Activated CD8-positive, alpha-beta T cell treated with anti-CD3 and anti-CD28 coated beads for 36 hours (primary cell): Measurements from ENCODE around the gene SDF2. TPM values are rescaled to one million over a fixed set of nuclear protein-coding genes. Genes with fewer than 3 reads are reported as not detected.

Source experiments
- ATAC-seq: fragments of 200-7000 bp; cut with Tn5 transposase; one replicate; pipeline ENCODE4 v1.10.0; 2021; ENCODE audit warnings: mild to moderate bottlenecking, moderate library complexity
- CTCF ChIA-PET: fragments of 350-600 bp; sonication (Branson Sonifier 250); formaldehyde crosslinking; loops from one replicate; lab custom pipeline; 2021; ENCODE audit warnings: antibody characterized with exemption; lab: Charles Lee
- POLR2A ChIA-PET: fragments of 350-600 bp; sonication (Branson Sonifier 250); formaldehyde crosslinking; loops from one replicate; lab custom pipeline; 2021; ENCODE audit warnings: antibody characterized with exemption; lab: Charles Lee
- DNase-seq: peaks from one replicate; pipeline ENCODE4 v3.0.0-alpha.2; 2020
- H3K27ac Mint-ChIP-seq: one replicate; pipeline ENCODE4 v1.8.0; 2021; ENCODE audit warnings: mild to moderate bottlenecking, mixed read lengths
- H3K27me3 Mint-ChIP-seq: one replicate; pipeline ENCODE4 v1.8.0; 2021; ENCODE audit warnings: mixed read lengths
- H3K36me3 Mint-ChIP-seq: one replicate; pipeline ENCODE4 v1.8.0; 2021; ENCODE audit warnings: low read depth, mixed read lengths
- H3K4me1 Mint-ChIP-seq: one replicate; pipeline ENCODE4 v1.8.0; 2021; ENCODE audit warnings: low read depth, mixed read lengths
- H3K4me3 Mint-ChIP-seq: one replicate; pipeline ENCODE4 v1.8.0; 2021; ENCODE audit warnings: mild to moderate bottlenecking, moderate library complexity, mixed read lengths
- H3K9me3 Mint-ChIP-seq: one replicate; pipeline ENCODE4 v1.8.0; 2021; ENCODE audit warnings: mixed read lengths
- intact Hi-C: fragments of 100-400 bp; cut with micrococcal nuclease; formaldehyde crosslinking; loops from one replicate; pipeline ENCODE4 v1.10.0; 2022
- total RNA-seq, 2 experiments: library from RNA; stranded (reverse); gene quantifications; one replicate each; pipeline ENCODE4 v1.2.3, GENCODE V29; 2021
- TF ChIP-seq, protein P1 (sequence below): fragments of 200-600 bp; IDR thresholded peaks from one replicate; pipeline ENCODE4 v1.8.0; 2022; ENCODE audit warnings: antibody characterized with exemption, mild to moderate bottlenecking

The SDF2 gene
- total RNA-seq, 2 experiments from 2014 or later = 37.4 to 39.0 TPM

GRCh38 chr17:28645576-28645939, 16.1 kb downstream of the SDF2 start:
- TF ChIP-seq, protein P1, sequence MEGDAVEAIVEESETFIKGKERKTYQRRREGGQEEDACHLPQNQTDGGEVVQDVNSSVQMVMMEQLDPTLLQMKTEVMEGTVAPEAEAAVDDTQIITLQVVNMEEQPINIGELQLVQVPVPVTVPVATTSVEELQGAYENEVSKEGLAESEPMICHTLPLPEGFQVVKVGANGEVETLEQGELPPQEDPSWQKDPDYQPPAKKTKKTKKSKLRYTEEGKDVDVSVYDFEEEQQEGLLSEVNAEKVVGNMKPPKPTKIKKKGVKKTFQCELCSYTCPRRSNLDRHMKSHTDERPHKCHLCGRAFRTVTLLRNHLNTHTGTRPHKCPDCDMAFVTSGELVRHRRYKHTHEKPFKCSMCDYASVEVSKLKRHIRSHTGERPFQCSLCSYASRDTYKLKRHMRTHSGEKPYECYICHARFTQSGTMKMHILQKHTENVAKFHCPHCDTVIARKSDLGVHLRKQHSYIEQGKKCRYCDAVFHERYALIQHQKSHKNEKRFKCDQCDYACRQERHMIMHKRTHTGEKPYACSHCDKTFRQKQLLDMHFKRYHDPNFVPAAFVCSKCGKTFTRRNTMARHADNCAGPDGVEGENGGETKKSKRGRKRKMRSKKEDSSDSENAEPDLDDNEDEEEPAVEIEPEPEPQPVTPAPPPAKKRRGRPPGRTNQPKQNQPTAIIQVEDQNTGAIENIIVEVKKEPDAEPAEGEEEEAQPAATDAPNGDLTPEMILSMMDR = no peak
- ChIA-PET POLR2A (interaction anchor here (1.0 to 6.3 kb wide), 16 partner anchors 11 to 151 kb away, joined by 3 to 60 read pairs (median 5); partner anchors contain the start of genes ALDOC, PIGS, PROCA1 and RPL23A), CTCF (interaction anchor here (0.7 to 6.7 kb wide), 12 partner anchors 10 to 247 kb away, joined by 3 to 83 read pairs (median 4); partner anchors contain the start of genes SDF2, SUPT6H and TLCD1)
- Mint-ChIP-seq H3K4me3 (peak overlapping the region; percentile 86), H3K36me3 (peaks cover 46% of the 10 kb centered on the region), H3K27me3 (no peaks in the 10 kb centered on the region), H3K4me1 (peaks cover 40% of the 10 kb centered on the region), H3K9me3 (no peaks in the 10 kb centered on the region), H3K27ac (peak overlapping the region; percentile 68)
- intact Hi-C loops = no loop called here
- ATAC-seq (no peak), DNase-seq (no peak)

- H3K4me3 Mint-ChIP-seq = peak within 1 kb of the TSS; percentile 86
- peak within 1 kb of the TSS; percentile 84 for H3K27ac Mint-ChIP-seq
- no peaks in the 10 kb centered on the region for H3K9me3 Mint-ChIP-seq
- POLR2A ChIA-PET = interaction anchor here (0.7 to 6.3 kb wide), 20 partner anchors 8 to 150 kb away, joined by 3 to 60 read pairs (median 4); partner anchors contain the start of genes ALDOC, PIGS, PROCA1 and RPL23A
- CTCF ChIA-PET = interaction anchor here (1.1 to 6.7 kb wide), 18 partner anchors 8 to 308 kb away, joined by 3 to 83 read pairs (median 5); partner anchors contain the start of genes RPL23A, SDF2, SUPT6H and TLCD1
- no peaks in the 10 kb centered on the region for H3K27me3 Mint-ChIP-seq
- DNase-seq (peak; percentile 96), ATAC-seq (peak; percentile 99)
- intact Hi-C loops = no loop called here
- H3K36me3 Mint-ChIP-seq = peaks cover 49% of the 10 kb centered on the region
- TF ChIP-seq, protein P1 = no peak
- H3K4me1 Mint-ChIP-seq = peaks cover 40% of the 10 kb centered on the region
Measured at GRCh38 chr17:28644787-28645575, 16.7 kb downstream of the SDF2 start, which contains the start of gene BLTP2. Gene BLTP2, minus strand, starts transcription at chr17:28645158. Its CDS starts 102 bp downstream, at chr17:28645056.

DNA sequence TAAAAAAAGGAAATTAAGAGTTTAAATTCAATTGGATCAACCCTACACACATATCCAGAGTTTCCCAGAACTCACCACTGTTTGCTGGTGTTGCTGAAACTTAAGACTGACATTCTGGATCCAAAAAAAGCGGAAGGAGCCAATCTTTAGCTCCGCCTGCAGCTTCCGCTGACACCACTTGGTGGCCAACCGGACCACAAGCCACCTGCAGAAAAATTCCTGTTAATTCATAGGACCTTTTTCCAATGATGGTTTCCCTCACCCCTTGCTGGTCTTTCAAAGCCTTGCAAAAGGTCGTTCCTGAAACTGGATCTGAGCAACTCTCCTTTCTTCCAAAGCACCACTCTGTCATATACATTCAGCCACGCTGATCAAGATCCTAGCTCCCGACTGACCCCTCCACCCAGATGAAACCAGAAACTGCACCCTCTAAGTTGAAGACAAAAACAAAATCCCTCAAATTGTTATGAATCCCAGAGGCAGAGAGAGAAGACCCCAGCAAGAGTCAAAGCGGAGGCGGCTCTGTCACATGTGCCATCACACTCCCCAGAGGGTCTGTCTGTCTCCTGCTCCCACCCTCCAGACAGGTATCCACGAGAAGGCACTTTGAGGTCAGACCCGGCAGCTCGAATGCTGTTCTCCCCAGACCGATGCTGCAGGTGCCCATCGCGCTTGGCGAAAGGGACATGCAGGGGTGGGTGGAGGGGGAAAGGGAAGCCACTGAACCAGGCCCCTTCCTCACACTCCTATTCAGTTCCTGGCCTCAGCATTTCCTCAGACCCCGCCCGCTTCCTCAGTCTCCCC, 17.5 kb downstream of the SDF2 start:
- peak; percentile 61 for DNase-seq
- Mint-ChIP-seq H3K4me3 (peak overlapping the region; percentile 86), H3K4me1 (peaks cover 42% of the 10 kb centered on the region), H3K27me3 (no peaks in the 10 kb centered on the region), H3K36me3 (peaks cover 56% of the 10 kb centered on the region), H3K9me3 (no peaks in the 10 kb centered on the region), H3K27ac (peak overlapping the region; percentile 84)
- intact Hi-C loops = no loop called here
- ChIA-PET POLR2A (interaction anchor here (1.0 to 6.3 kb wide), 17 partner anchors 9 to 82 kb away, joined by 3 to 60 read pairs (median 5); partner anchors contain the start of genes ALDOC, RPL23A, SDF2 and SUPT6H), CTCF (interaction anchor here (0.9 to 6.7 kb wide), 24 partner anchors 8 to 309 kb away, joined by 3 to 83 read pairs (median 4); partner anchors contain the start of genes ALDOC, PIGS, RPL23A and SDF2)
- TF ChIP-seq, protein P1 = peak; percentile 80
- no peak for ATAC-seq

- Mint-ChIP-seq H3K9me3 (no peaks in the 10 kb centered on the region), H3K27ac (peak overlapping the region; percentile 26), H3K27me3 (no peaks in the 10 kb centered on the region), H3K4me1 (peaks cover 35% of the 10 kb centered on the region), H3K36me3 (peaks cover 69% of the 10 kb centered on the region), H3K4me3 (no peak overlapping the region)
- ChIA-PET CTCF (interaction anchor here (1.8 kb wide), 1 partner anchor 42 kb away, joined by 4 read pairs; the partner anchor contains the start of gene SPAG5), POLR2A (interaction anchor here (1.0 to 6.3 kb wide), 5 partner anchors 14 to 44 kb away, joined by 3 to 60 read pairs (median 3); partner anchors contain the start of genes SDF2 and SUPT6H)
- DNase-seq = no peak
- intact Hi-C loops = no loop called here
- no peak for ATAC-seq
- TF ChIP-seq, protein P1 = no peak
Measured at GRCh38 chr17:28641579-28641978, 20.1 kb downstream of the SDF2 start.
